GM23338 (cell line): ENCODE data around the gene TMEM204. TPM values are rescaled to one million over a fixed set of nuclear protein-coding genes. Genes with fewer than 3 reads are reported as not detected.

Source experiments
- ATAC-seq: fragments of 200-7000 bp; cut with Tn5 transposase; 3 replicates; pipeline ENCODE4 v1.9.1; 2020
- DNase-seq: peaks from one replicate; pipeline ENCODE4 v3.0.0-alpha.2; 2015; ENCODE audit warnings: low spot score
- H2AFZ ChIP-seq: fragments of 200-600 bp; sonication (generic); 2 replicates; pipeline ENCODE4 v1.8.0; 2016; ENCODE audit warnings: antibody characterized with exemption, mild to moderate bottlenecking, moderate library complexity
- H3F3A ChIP-seq: fragments of 200-600 bp; sonication (generic); replicated peaks from 2 replicates; pipeline ENCODE4 v1.8.0; 2017; ENCODE audit warnings: antibody characterized with exemption, mixed run types, low read depth
- H3K27ac ChIP-seq: fragments of 200-600 bp; sonication (generic); 2 replicates; pipeline ENCODE4 v1.6.1; 2016; ENCODE audit warnings: low read depth
- H3K27me3 ChIP-seq: fragments of 200-600 bp; sonication (generic); 2 replicates; pipeline ENCODE4 v1.8.0; 2016; ENCODE audit warnings: mild to moderate bottlenecking, mixed run types, moderate library complexity; ENCODE audit not compliant: insufficient read depth
- H3K36me3 ChIP-seq: fragments of 200-600 bp; sonication (generic); 2 replicates; pipeline ENCODE4 v1.8.0; 2016; ENCODE audit warnings: mild to moderate bottlenecking; ENCODE audit not compliant: insufficient read depth
- H3K4me1 ChIP-seq: fragments of 200-600 bp; sonication (generic); 2 replicates; pipeline ENCODE4 v1.8.0; 2016; ENCODE audit warnings: mild to moderate bottlenecking, moderate library complexity; ENCODE audit not compliant: insufficient read depth
- H3K4me2 ChIP-seq: fragments of 200-600 bp; sonication (generic); 2 replicates; pipeline ENCODE4 v1.7.1; 2017; ENCODE audit warnings: mixed run types
- H3K4me3 ChIP-seq: fragments of 200-600 bp; sonication (generic); 2 replicates; pipeline ENCODE4 v1.6.1; 2016; ENCODE audit warnings: mixed run types
- H3K79me2 ChIP-seq: fragments of 200-600 bp; sonication (generic); replicated peaks from 2 replicates; pipeline ENCODE4 v1.8.0; 2017; ENCODE audit warnings: mild to moderate bottlenecking; ENCODE audit not compliant: insufficient read depth
- H3K9me2 ChIP-seq: fragments of 200-600 bp; sonication (generic); 2 replicates; pipeline ENCODE4 v1.8.0; 2017; ENCODE audit not compliant: insufficient read depth
- H4K20me1 ChIP-seq: fragments of 200-600 bp; sonication (generic); replicated peaks from 2 replicates; pipeline ENCODE4 v1.8.0; 2017; ENCODE audit warnings: mild to moderate bottlenecking; ENCODE audit not compliant: insufficient read depth
- H3K27ac Mint-ChIP-seq: 2 replicates; pipeline ENCODE4 v1.8.0; 2020; ENCODE audit warnings: inconsistent platforms, mild to moderate bottlenecking, moderate library complexity, mixed read lengths
- H3K27me3 Mint-ChIP-seq: 3 replicates; pipeline ENCODE4 v1.8.0; 2022; ENCODE audit warnings: low read depth, mild to moderate bottlenecking, moderate library complexity, mixed read lengths, inconsistent platforms; ENCODE audit not compliant: insufficient read depth, poor library complexity
- H3K36me3 Mint-ChIP-seq: 3 replicates; pipeline ENCODE4 v1.8.0; 2021; ENCODE audit warnings: low read depth, mild to moderate bottlenecking, inconsistent platforms, moderate library complexity, mixed read lengths
- H3K4me1 Mint-ChIP-seq: 3 replicates; pipeline ENCODE4 v1.8.0; 2020; ENCODE audit warnings: mild to moderate bottlenecking, inconsistent platforms, mixed read lengths
- H3K4me3 Mint-ChIP-seq: 3 replicates; pipeline ENCODE4 v1.8.0; 2021; ENCODE audit warnings: moderate library complexity, mild to moderate bottlenecking, inconsistent platforms, mixed read lengths
- H3K9me3 Mint-ChIP-seq: 3 replicates; pipeline ENCODE4 v1.8.0; 2020; ENCODE audit warnings: moderate library complexity, mild to moderate bottlenecking, inconsistent platforms, mixed read lengths
- CREB1 ChIP-seq: fragments of 250-450 bp; sonication (Bioruptor Pico); IDR thresholded peaks from 2 replicates; pipeline ENCODE4 v1.5.0; 2020; ENCODE audit warnings: low read depth, mild to moderate bottlenecking, moderate library complexity
- EZH2 ChIP-seq: fragments of 200-600 bp; sonication (generic); IDR thresholded peaks from one replicate; pipeline ENCODE4 v1.8.0; 2017; ENCODE audit warnings: antibody characterized with exemption, mild to moderate bottlenecking, low read depth; ENCODE audit not compliant: unreplicated experiment
- EZH2phosphoT487 ChIP-seq: fragments of 200-600 bp; sonication (generic); IDR thresholded peaks from one replicate; pipeline ENCODE4 v1.8.1; 2018; ENCODE audit warnings: antibody characterized with exemption; ENCODE audit not compliant: unreplicated experiment
- JUNB ChIP-seq: IDR thresholded peaks from one replicate; pipeline ENCODE4 v1.6.1; 2016; ENCODE audit warnings: antibody characterized with exemption; ENCODE audit not compliant: unreplicated experiment
- NANOG ChIP-seq: IDR thresholded peaks from 2 replicates; pipeline ENCODE4 v1.6.1; 2016; ENCODE audit warnings: antibody characterized with exemption, borderline replicate concordance
- POLR2AphosphoS5 ChIP-seq: IDR thresholded peaks from 2 replicates; pipeline ENCODE4 v1.6.1; 2016; ENCODE audit warnings: antibody characterized with exemption, low read depth
- REST ChIP-seq: IDR thresholded peaks from one replicate; pipeline ENCODE4 v1.6.1; 2018; ENCODE audit warnings: antibody characterized with exemption; ENCODE audit not compliant: unreplicated experiment
- STAT1 ChIP-seq: IDR thresholded peaks from one replicate; pipeline ENCODE4 v1.6.1; 2016; ENCODE audit warnings: antibody characterized with exemption; ENCODE audit not compliant: unreplicated experiment
- ZNF114 ChIP-seq: fragments of 250-450 bp; sonication (Bioruptor Pico); IDR thresholded peaks from 2 replicates; pipeline ENCODE4 v1.5.0; 2020; ENCODE audit warnings: mild to moderate bottlenecking, moderate library complexity
- ZNF331 ChIP-seq: fragments of 250-450 bp; sonication (Bioruptor Pico); IDR thresholded peaks from 2 replicates; pipeline ENCODE4 v1.5.0; 2020; ENCODE audit warnings: low read depth, mild to moderate bottlenecking, moderate library complexity
- polyA plus RNA-seq: library from polyadenylated mRNA; unstranded; fragments of >200 nt; fragmentation: Nextera tagmentation; extraction: Ambion mirVana; gene quantifications from 2 replicates; pipeline ENCODE4 v1.2.1, GENCODE V29; 2016
- total RNA-seq: library from RNA; depleted of rRNA; stranded (reverse); fragments of >200 nt; shearing (Covaris generic); gene quantifications from 2 replicates; pipeline ENCODE4 v1.2.3, GENCODE V29; 2014
- TF ChIP-seq, protein P1 (sequence below): IDR thresholded peaks from 2 replicates; pipeline ENCODE4 v1.6.1; 2016; ENCODE audit warnings: antibody characterized with exemption
- TF ChIP-seq, protein P2 (sequence below), 2 experiments: fragments of 200-600 bp in 1 of 2; sonication (generic) in 1 of 2; conservative IDR thresholded peaks; 2 replicates each; pipeline versions ENCODE4 v1.5.1 to v1.6.1; 2016 to 2017; ENCODE audit warnings: antibody characterized with exemption in 2 of 2, low read depth in 2 of 2, mild to moderate bottlenecking in 2 of 2, moderate library complexity in 1 of 2

Gene TMEM204
- total and polyA plus RNA-seq, 2 experiments from 2014 or later: 0.14 to 0.21 TPM

- no peak overlapping the region for H3K4me3 Mint-ChIP-seq
- H3K4me1 ChIP-seq: no peaks in the 10 kb centered on the region
These were observed 27.6 kb upstream of the TMEM204 start for GRCh38 chr16:1505912-1506311.

More at GRCh38 chr16:1505912-1506311, 27.6 kb upstream of the TMEM204 start:
- Histone ChIP-seq H3K79me2 (no peaks in the 10 kb centered on the region), H4K20me1 (0 out of 2 replicates have a peak, but pooled peaks cover 4% of the 10 kb centered on the region), H3K4me2 (no peak overlapping the region), H2AFZ (no peak overlapping the region), H3K4me3 (no peak overlapping the region), H3K9me2 (no peaks in the 10 kb centered on the region), H3K27ac (no peak overlapping the region), H3F3A (no peaks in the 10 kb centered on the region), H3K27me3 (no peaks in the 10 kb centered on the region), H3K36me3 (0 out of 2 replicates have a peak, but pooled peaks cover 5% of the 10 kb centered on the region)
- no peak for ATAC-seq
- H3K27me3 Mint-ChIP-seq: peaks cover 7% of the 10 kb centered on the region
- no peak overlapping the region for H3K27ac Mint-ChIP-seq
- H3K9me3 Mint-ChIP-seq: no peaks in the 10 kb centered on the region
- no peaks in the 10 kb centered on the region for H3K4me1 Mint-ChIP-seq
- no peak for TF ChIP-seq REST
- no peak for TF ChIP-seq ZNF331
- TF ChIP-seq STAT1: no peak
- no peak for TF ChIP-seq EZH2
- TF ChIP-seq, protein P1, sequence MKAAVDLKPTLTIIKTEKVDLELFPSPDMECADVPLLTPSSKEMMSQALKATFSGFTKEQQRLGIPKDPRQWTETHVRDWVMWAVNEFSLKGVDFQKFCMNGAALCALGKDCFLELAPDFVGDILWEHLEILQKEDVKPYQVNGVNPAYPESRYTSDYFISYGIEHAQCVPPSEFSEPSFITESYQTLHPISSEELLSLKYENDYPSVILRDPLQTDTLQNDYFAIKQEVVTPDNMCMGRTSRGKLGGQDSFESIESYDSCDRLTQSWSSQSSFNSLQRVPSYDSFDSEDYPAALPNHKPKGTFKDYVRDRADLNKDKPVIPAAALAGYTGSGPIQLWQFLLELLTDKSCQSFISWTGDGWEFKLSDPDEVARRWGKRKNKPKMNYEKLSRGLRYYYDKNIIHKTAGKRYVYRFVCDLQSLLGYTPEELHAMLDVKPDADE: no peak
- no peak for TF ChIP-seq NANOG
- TF ChIP-seq POLR2AphosphoS5: no peak
- no peak for TF ChIP-seq EZH2phosphoT487
- TF ChIP-seq CREB1 (CRISPR knock-in tag): no peak
- no peak for TF ChIP-seq JUNB
- TF ChIP-seq, protein P2, sequence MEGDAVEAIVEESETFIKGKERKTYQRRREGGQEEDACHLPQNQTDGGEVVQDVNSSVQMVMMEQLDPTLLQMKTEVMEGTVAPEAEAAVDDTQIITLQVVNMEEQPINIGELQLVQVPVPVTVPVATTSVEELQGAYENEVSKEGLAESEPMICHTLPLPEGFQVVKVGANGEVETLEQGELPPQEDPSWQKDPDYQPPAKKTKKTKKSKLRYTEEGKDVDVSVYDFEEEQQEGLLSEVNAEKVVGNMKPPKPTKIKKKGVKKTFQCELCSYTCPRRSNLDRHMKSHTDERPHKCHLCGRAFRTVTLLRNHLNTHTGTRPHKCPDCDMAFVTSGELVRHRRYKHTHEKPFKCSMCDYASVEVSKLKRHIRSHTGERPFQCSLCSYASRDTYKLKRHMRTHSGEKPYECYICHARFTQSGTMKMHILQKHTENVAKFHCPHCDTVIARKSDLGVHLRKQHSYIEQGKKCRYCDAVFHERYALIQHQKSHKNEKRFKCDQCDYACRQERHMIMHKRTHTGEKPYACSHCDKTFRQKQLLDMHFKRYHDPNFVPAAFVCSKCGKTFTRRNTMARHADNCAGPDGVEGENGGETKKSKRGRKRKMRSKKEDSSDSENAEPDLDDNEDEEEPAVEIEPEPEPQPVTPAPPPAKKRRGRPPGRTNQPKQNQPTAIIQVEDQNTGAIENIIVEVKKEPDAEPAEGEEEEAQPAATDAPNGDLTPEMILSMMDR (conservative IDR thresholded peaks at IDR 0.05; ENCODE audit: low read depth in 2 of 2): no peak
- TF ChIP-seq ZNF114 (CRISPR knock-in tag): no peak
- H3K36me3 Mint-ChIP-seq: peaks cover 25% of the 10 kb centered on the region
- no peak for DNase-seq
